ENCODE results near the gene TMEM252.

The TMEM252 gene

DNA sequence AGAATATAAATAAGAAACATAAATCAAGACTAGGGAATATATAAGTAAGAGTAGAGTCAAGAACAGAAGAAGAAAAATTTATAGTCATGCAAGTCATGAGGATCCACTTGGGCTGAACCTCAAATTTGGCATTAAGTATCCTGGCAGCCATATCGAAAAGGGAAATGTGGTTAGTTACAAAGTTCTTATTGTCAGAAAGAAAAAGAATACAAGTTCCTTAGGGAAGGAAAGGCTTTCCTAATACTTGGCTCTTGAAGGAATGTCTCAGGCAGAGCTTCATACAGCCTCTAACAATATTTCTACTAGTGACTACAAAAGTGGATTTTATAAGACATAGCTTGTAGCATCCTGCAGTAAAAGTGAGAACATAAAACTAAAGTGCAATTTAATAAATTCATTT, 45.4 kb downstream of the TMEM252 start:
- no peak for DNase-seq

DNA sequence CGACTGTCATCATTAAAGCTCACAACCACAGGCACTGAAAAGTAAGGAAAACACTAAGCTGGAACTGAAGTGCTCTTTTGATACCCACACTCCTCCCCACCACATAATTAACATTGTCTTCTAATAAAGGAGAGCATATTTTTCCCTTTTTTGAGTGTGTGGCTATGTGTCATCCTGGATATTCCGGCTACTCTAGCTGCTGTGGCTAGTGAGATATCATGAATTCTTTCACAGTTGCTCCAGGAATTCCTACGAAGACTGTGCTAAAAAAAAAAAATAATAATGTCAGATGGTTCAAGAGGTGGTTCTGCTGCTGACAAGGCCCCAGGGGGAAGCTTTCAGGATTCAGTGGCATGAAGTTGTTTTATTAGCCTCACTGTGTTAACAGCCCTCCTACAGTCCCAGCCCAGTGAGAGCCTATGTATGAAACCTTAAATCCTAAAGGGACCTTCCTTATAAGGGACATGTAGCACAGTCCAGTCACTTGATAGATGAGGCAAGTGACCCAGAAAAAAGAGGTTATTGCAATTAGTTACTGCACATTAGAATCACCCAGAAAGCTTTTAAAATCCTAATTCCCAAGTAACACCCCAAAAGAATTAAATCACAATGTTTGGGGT, 46.6 kb downstream of the TMEM252 start:
- no peak for DNase-seq

DNA sequence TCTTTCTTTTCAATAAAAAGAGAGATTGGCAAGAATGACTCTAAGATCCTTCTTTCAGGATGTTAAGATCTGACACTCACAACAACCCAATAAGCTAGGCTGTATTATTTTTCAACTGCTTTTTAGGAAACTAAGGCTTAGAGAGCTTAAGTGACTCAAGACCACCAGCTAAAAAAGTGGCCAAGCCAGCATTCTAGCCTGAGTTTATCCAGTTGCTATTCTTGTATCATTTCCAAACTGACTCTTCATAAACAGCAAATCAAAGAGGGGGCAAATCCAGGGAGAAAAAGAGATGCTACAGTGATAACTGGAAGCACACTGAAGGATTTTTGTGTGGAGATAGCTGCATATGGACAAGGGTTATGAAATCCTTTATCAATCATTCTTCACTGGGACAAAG, 47.1 kb downstream of the TMEM252 start:
- no peak for DNase-seq

DNA sequence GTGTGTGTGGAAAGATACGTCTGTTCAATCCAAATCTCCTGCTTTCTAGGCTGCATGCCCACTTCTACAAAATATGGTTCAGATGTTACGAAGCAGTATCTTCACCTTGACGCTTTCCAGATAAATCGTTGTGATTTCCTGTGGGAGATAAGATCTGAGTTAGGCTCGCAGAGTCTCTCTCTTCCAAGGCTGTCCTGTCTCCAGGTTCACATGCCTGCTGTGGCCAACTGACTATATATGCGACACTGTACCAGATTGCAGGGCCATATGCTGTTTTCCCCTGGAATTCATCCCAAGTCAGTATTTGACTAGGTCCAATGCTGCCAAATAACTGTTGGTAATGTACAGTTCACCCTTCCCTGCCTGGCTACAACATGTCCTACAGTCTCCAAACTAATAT, 47.9 kb downstream of the TMEM252 start:
- no peak for DNase-seq

DNA sequence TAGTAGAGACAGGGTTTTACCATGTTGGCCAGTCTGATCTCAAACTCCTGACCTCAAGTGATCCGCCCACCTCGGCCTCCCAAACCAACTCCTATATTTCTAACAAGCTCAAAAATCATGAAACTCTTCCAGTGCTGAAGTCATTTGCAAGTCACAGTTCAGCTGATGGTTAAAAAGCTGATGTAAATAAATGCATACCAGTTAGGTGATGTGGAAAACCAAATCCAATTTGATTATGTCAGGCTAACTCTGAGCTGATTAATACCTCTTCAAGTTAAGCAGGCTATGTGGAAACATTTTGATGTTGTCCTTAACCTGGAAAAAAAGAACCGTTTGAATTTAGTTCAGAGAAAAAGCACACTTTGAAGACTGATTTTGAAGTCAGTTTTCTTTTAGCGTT, 51.0 kb downstream of the TMEM252 start:
- DNase-seq, result no peak

DNA sequence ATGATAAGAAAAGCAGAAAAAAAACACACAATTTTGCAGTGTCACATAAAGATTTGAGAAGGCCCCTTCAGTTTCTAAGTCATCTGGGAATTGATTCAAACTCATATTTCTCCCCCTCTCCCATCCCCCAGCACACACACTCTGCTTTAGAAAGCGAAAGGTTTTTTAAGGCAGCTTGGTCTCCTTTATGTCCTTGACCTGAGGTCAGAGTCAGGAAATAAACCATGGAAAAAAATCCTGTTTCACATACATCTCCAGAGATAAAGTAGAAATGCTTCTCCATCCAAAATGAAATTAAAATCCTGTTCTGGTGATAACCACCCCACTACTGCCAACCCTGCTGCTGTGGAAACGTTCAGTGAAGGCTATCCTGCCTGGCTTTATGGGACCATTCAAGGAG, 52.6 kb downstream of the TMEM252 start:
- DNase-seq, result no peak

All from cortex of kidney (tissue), 1 donor.